ENCODE results near the gene CASK. TPM values are rescaled to one million over a fixed set of nuclear protein-coding genes. Genes with fewer than 3 reads are reported as not detected.

The CASK gene
- total and polyA plus RNA-seq, 2 donors (not counting 1 experiment from before 2014, with no cell fraction given): 27.4 to 78.3 TPM

- H3K27ac ChIP-seq (ENCODE audit: insufficient read depth, low read length): no peak overlapping the region
- no peak overlapping the region for H3K4me2 ChIP-seq (ENCODE audit: extremely low read depth, insufficient read depth, low read length)
- no peak overlapping the region for H3K9ac ChIP-seq (ENCODE audit: insufficient read depth, low read length)
- H4K20me1 ChIP-seq (ENCODE audit: control insufficient read depth, extremely low read depth, insufficient read depth, low read length): no peaks in the 10 kb centered on the region
- H2AFZ ChIP-seq (ENCODE audit: low read length): no peak overlapping the region
- no peaks in the 10 kb centered on the region for H3K9me3 ChIP-seq (ENCODE audit: control insufficient read depth, insufficient read depth, low read depth, low read length)
- H3K79me2 ChIP-seq (ENCODE audit: control insufficient read depth, insufficient read depth, low read length): no peaks in the 10 kb centered on the region
- no peak overlapping the region for H3K4me3 ChIP-seq (replicated peaks in 1 of 4; ENCODE audit: control extremely low read depth in 1 of 4, insufficient read depth in 1 of 4, low read depth in 3 of 4, low read length in 4 of 4)
- no peak for DNase-seq (ENCODE audit: low read depth in 2 of 2)
- no peaks in the 10 kb centered on the region for H3K4me1 ChIP-seq (ENCODE audit: control insufficient read depth, extremely low read depth, insufficient read depth, low read length)
- TF ChIP-seq EZH2 (IDR thresholded peaks at IDR 0.05; ENCODE audit: low read length, missing control alignments): no peak
- TF ChIP-seq, protein P1, sequence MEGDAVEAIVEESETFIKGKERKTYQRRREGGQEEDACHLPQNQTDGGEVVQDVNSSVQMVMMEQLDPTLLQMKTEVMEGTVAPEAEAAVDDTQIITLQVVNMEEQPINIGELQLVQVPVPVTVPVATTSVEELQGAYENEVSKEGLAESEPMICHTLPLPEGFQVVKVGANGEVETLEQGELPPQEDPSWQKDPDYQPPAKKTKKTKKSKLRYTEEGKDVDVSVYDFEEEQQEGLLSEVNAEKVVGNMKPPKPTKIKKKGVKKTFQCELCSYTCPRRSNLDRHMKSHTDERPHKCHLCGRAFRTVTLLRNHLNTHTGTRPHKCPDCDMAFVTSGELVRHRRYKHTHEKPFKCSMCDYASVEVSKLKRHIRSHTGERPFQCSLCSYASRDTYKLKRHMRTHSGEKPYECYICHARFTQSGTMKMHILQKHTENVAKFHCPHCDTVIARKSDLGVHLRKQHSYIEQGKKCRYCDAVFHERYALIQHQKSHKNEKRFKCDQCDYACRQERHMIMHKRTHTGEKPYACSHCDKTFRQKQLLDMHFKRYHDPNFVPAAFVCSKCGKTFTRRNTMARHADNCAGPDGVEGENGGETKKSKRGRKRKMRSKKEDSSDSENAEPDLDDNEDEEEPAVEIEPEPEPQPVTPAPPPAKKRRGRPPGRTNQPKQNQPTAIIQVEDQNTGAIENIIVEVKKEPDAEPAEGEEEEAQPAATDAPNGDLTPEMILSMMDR (conservative IDR thresholded peaks at IDR 0.05 in 1 of 2, IDR thresholded peaks at IDR 0.05 in 1 of 2; ENCODE audit: low read depth in 1 of 2, low read length in 2 of 2): no peak
- H3K27me3 ChIP-seq (ENCODE audit: control insufficient read depth, insufficient read depth, low read length): no peaks in the 10 kb centered on the region
- H3K36me3 ChIP-seq (ENCODE audit: control insufficient read depth, insufficient read depth, low read length): no peaks in the 10 kb centered on the region
Measured at GRCh38 chrX:41516999-41517765, 406.2 kb downstream of the CASK start.

- Histone ChIP-seq H3K4me3 (replicated peaks in 1 of 4; ENCODE audit: control extremely low read depth in 1 of 4, insufficient read depth in 1 of 4, low read depth in 3 of 4, low read length in 4 of 4) (no peak overlapping the region), H3K36me3 (ENCODE audit: control insufficient read depth, insufficient read depth, low read length) (no peaks in the 10 kb centered on the region), H3K4me2 (ENCODE audit: extremely low read depth, insufficient read depth, low read length) (no peak overlapping the region), H2AFZ (ENCODE audit: low read length) (no peak overlapping the region), H3K27me3 (ENCODE audit: control insufficient read depth, insufficient read depth, low read length) (no peaks in the 10 kb centered on the region), H4K20me1 (ENCODE audit: control insufficient read depth, extremely low read depth, insufficient read depth, low read length) (no peaks in the 10 kb centered on the region), H3K4me1 (ENCODE audit: control insufficient read depth, extremely low read depth, insufficient read depth, low read length) (no peaks in the 10 kb centered on the region), H3K9me3 (ENCODE audit: control insufficient read depth, insufficient read depth, low read depth, low read length) (no peaks in the 10 kb centered on the region), H3K27ac (ENCODE audit: insufficient read depth, low read length) (no peak overlapping the region), H3K79me2 (ENCODE audit: control insufficient read depth, insufficient read depth, low read length) (no peaks in the 10 kb centered on the region), H3K9ac (ENCODE audit: insufficient read depth, low read length) (no peak overlapping the region)
- no peak for TF ChIP-seq EZH2 (IDR thresholded peaks at IDR 0.05; ENCODE audit: low read length, missing control alignments)
- TF ChIP-seq, protein P1 (conservative IDR thresholded peaks at IDR 0.05 in 1 of 2, IDR thresholded peaks at IDR 0.05 in 1 of 2; ENCODE audit: low read depth in 1 of 2, low read length in 2 of 2): no peak
- DNase-seq (ENCODE audit: low read depth in 2 of 2): no peak
Measured at GRCh38 chrX:41516456-41516855, 406.9 kb downstream of the CASK start.

DNA sequence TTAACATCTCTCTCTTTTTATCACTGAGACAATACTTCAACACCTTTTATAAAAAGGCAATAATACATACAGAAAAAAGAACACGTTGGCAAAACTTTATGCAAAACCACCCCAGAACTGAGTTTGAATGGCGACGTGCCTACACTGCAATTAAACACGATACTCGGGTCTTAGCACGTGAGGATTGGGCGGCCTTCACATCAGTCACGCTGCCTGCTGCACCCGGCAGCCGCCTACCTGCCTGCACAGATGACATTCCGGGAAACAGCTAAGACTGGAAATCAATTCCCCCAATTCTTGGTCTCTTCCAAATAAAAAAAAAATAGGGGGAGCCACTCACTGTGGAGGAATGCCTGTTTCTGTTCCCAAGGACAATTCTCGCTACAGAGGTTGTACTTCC lies 408.0 kb downstream of the CASK start:
- TF ChIP-seq EZH2 (IDR thresholded peaks at IDR 0.05; ENCODE audit: low read length, missing control alignments): no peak
- TF ChIP-seq, protein P1 (conservative IDR thresholded peaks at IDR 0.05 in 1 of 2, IDR thresholded peaks at IDR 0.05 in 1 of 2; ENCODE audit: low read depth in 1 of 2, low read length in 2 of 2): no peak
- Histone ChIP-seq H3K27ac (ENCODE audit: insufficient read depth, low read length) (no peak overlapping the region), H3K27me3 (ENCODE audit: control insufficient read depth, insufficient read depth, low read length) (no peaks in the 10 kb centered on the region), H3K4me3 (replicated peaks in 1 of 4; ENCODE audit: control extremely low read depth in 1 of 4, insufficient read depth in 1 of 4, low read depth in 3 of 4, low read length in 4 of 4) (no peak overlapping the region), H3K9me3 (ENCODE audit: control insufficient read depth, insufficient read depth, low read depth, low read length) (no peaks in the 10 kb centered on the region), H4K20me1 (ENCODE audit: control insufficient read depth, extremely low read depth, insufficient read depth, low read length) (no peaks in the 10 kb centered on the region), H3K36me3 (ENCODE audit: control insufficient read depth, insufficient read depth, low read length) (no peaks in the 10 kb centered on the region), H3K4me2 (ENCODE audit: extremely low read depth, insufficient read depth, low read length) (no peak overlapping the region), H2AFZ (ENCODE audit: low read length) (no peak overlapping the region), H3K79me2 (ENCODE audit: control insufficient read depth, insufficient read depth, low read length) (no peaks in the 10 kb centered on the region), H3K9ac (ENCODE audit: insufficient read depth, low read length) (no peak overlapping the region), H3K4me1 (ENCODE audit: control insufficient read depth, extremely low read depth, insufficient read depth, low read length) (no peaks in the 10 kb centered on the region)
- no peak for DNase-seq (ENCODE audit: low read depth in 2 of 2)

Data from fibroblast of lung (primary cell).